ENCODE results near the gene ADAR. TPM values are rescaled to one million over a fixed set of nuclear protein-coding genes. Genes with fewer than 3 reads are reported as not detected.

The ADAR gene
- total RNA-seq, 2 experiments from 2014 or later: 377 to 398 TPM

DNA sequence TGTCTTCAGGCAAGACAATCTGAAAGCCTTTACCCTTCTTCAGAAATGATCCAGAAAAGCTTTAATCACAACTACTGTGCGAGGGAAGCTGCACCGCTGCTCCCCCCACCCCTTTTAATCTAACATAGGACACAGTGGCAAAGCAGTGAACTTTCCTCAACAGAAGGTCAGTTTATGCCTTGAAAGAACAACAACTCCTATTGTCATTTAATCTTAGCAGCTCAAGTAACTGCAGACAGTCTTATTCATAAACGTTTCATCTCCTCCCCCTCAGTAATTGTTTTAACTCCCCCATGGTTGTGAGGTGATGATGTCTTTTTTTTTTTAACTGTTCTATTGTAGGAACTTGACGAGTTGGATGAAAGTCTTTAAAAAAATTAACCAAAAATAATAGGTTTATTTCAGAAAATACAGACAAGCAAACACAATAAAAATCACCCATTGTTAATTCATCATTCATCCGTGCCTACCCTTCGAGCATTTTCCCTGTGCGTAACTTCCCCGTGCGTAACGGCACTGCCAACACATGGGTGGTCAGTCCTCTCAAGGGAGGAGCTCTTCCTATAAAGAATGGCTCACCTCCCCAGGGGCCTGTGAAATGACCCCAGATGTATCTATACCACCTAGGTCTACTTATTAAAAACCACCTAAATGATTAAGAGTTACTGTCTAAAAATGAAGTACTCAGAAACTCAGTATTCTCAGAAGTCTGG, 3.3 kb upstream of the ADAR start:
- peaks cover 16% of the 10 kb centered on the region for H3K36me3 Mint-ChIP-seq (ENCODE audit: low read depth)
- DNase-seq: no peak
- H3K27me3 Mint-ChIP-seq: no peaks in the 10 kb centered on the region
- ChIA-PET POLR2A (interaction anchor here (1.1 to 3.8 kb wide), 4 partner anchors 10 to 325 kb away, joined by 4 to 51 read pairs (median 10); partner anchors contain the start of gene PMVK), CTCF (interaction anchor here (0.8 to 1.5 kb wide), 3 partner anchors 17 to 58 kb away, joined by 3 to 4 read pairs (median 3); no protein-coding TSS in a partner anchor)
- peaks cover 55% of the 10 kb centered on the region for H3K4me1 Mint-ChIP-seq
- H3K4me3 Mint-ChIP-seq: no peak overlapping the region
- H3K9me3 Mint-ChIP-seq: no peaks in the 10 kb centered on the region
- peak overlapping the region; percentile 33 for H3K27ac Mint-ChIP-seq

DNA sequence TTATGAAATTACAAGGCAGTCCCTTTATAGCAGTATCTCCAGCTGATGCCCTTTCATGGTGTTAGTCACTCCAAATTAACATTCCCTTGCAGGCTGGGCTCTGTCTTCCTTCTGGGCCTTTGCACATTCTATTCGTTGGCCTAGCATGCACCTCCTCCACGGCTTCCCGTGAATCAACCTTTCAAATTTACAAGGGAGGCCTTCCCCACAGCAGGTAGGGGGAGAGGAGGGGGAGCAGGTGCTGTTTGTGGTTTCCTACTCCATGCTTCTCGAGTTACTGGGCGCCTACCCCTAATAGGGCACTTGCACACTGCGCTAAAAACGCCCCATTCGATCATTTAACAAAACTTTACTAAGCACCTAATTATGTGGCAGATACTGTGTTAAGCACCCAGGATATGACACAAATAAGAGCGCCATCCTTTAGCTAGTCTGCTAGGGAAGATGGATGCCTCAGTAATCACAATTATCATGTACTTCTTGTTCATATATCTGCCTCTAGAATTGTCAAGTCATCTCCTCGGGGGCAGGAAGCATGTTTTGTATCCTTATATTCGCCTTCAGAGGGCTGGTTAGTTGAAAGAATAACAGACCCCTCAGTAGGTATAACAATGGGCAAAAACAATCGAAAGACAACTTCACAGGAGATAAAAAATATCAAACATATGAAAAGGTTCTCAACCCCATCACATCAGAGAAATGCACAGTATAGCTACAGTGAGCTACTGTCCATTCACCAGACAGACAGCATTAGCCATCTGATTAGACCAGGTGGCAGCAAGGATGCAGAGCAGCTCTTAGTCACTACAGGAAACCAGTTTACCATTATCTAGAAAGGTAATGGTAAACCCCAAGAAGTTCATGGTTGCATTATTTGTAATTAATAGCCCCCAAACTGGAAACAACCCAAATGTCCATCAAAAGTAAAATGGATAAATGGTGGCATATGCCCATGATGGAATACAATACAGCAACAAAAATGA, 1.7 kb upstream of the ADAR start:
- Mint-ChIP-seq H3K9me3 (no peaks in the 10 kb centered on the region), H3K36me3 (ENCODE audit: low read depth) (peaks cover 26% of the 10 kb centered on the region), H3K27me3 (no peaks in the 10 kb centered on the region), H3K27ac (peak overlapping the region; percentile 98), H3K4me3 (peak overlapping the region; percentile 94), H3K4me1 (peaks cover 58% of the 10 kb centered on the region)
- CTCF ChIA-PET: interaction anchor here (1.0 to 1.5 kb wide), 5 partner anchors 8 to 50 kb away, joined by 3 to 4 read pairs (median 4); no protein-coding TSS in a partner anchor
- POLR2A ChIA-PET: interaction anchor here (0.6 to 3.8 kb wide), 15 partner anchors 9 to 530 kb away, joined by 3 to 51 read pairs (median 5); partner anchors contain the start of genes CKS1B, DPM3 and PMVK
- DNase-seq: peak; percentile 64

DNA sequence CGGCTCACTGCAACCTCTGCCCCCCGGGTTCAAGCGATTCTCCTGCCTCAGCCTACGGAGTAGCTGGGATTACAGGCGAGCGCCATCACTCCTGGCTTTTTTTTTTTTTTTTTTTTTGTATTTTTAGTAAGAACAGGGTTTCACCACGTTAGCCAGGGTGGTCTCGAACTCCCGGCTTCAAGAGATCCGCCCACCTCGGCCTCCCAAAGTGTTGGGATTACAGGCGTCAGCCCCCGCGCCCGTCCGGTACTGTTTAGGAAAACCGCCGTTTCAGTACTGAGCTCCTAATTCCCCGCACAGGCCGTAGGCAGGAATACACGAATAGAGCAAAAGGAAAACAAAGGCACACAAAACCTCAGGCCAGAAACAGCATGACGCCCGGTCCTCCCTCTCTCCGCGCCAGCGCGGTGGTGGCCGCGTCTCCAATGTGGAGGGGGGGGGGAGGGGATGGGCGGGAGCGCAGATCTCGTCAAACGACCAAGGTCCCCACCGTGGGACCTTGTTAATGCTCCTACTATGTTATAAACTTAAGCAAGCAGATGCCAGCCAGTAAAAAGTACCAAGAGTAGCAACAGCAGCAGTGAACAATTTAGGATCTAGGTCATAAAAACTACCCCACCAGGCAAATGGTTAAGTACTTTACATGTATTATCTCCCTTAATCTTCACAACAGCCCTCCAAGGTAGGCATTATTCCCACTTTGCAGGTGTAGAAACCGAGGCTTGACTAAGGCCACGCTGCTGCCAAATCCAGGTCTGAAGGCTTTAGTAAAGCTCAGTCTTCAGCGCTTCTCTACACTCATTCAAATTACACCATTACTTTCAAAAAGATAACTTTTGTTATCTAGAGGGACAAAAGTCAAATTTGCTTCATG, 648 bp upstream of the ADAR start:
- DNase-seq: peak; percentile 55
- H3K27ac Mint-ChIP-seq: peak overlapping the region; percentile 98
- H3K4me3 Mint-ChIP-seq: peak overlapping the region; percentile 94
- peaks cover 36% of the 10 kb centered on the region for H3K36me3 Mint-ChIP-seq (ENCODE audit: low read depth)
- no peaks in the 10 kb centered on the region for H3K9me3 Mint-ChIP-seq
- no peaks in the 10 kb centered on the region for H3K27me3 Mint-ChIP-seq
- POLR2A ChIA-PET: interaction anchor here (0.6 to 3.8 kb wide), 12 partner anchors 10 to 532 kb away, joined by 3 to 51 read pairs (median 4); partner anchors contain the start of genes CKS1B, DPM3 and PMVK
- CTCF ChIA-PET: interaction anchor here (0.6 to 1.0 kb wide), 2 partner anchors 12 to 49 kb away, joined by 4 to 5 read pairs; no protein-coding TSS in a partner anchor
- H3K4me1 Mint-ChIP-seq: peaks cover 62% of the 10 kb centered on the region

DNA sequence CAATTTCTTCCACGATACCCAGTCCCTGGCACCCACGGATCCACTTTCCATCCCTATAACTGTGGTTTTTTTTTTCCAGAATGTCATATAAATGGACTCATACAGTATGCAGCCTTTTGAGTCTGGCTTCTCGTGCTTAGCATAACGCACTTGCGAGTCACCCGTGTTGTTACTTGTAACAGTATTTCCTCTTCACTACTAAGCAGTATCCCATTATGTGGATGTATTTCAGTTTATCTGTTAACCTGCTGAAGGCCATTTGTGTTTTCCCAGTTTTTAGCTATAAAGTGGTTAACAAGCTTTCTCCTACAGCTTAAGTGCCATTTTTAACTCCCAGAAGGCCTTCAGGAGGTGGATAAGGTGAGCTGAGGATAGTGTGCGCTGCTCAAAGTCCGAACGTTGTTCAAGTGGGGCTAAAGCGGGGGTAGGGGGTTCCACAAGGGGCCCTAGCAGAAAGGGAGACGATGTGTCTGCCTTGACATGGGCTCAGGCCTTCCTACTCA, 829 bp downstream of the ADAR start:
- peak overlapping the region; percentile 94 for H3K4me3 Mint-ChIP-seq
- peak; percentile 43 for DNase-seq
- CTCF ChIA-PET: interaction anchor here (0.6 to 2.7 kb wide), 3 partner anchors 48 to 411 kb away, joined by 3 to 13 read pairs (median 3); no protein-coding TSS in a partner anchor
- H3K9me3 Mint-ChIP-seq: no peaks in the 10 kb centered on the region
- H3K27me3 Mint-ChIP-seq: no peaks in the 10 kb centered on the region
- peak overlapping the region; percentile 98 for H3K27ac Mint-ChIP-seq
- H3K36me3 Mint-ChIP-seq (ENCODE audit: low read depth): peaks cover 49% of the 10 kb centered on the region
- POLR2A ChIA-PET: interaction anchor here (0.6 to 3.5 kb wide), 15 partner anchors 12 to 395 kb away, joined by 3 to 27 read pairs (median 4); partner anchors contain the start of genes FLAD1 and PMVK
- H3K4me1 Mint-ChIP-seq: peaks cover 71% of the 10 kb centered on the region

DNA sequence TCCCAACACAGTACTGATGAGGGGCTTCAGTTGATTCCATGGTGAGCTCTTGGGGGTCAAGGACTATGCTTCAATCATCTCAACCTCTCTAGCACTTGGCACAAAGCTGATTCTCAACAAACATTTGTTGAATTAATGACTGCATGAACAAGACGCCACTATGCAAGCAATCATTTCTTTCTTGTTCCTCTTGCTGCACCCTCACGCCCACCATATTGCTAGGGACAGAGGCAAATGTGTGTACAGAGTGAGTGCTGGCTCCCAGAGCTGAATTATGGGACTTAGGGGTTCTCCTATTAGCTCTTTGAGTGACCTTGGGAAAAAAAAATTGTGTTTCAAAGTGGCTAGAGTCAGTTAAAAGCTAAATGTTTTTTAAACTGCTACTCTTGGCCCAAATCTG, 2.5 kb downstream of the ADAR start:
- Mint-ChIP-seq H3K27me3 (no peaks in the 10 kb centered on the region), H3K4me3 (peak overlapping the region; percentile 12), H3K36me3 (ENCODE audit: low read depth) (peaks cover 65% of the 10 kb centered on the region), H3K9me3 (no peaks in the 10 kb centered on the region), H3K27ac (peak overlapping the region; percentile 59), H3K4me1 (peaks cover 76% of the 10 kb centered on the region)
- DNase-seq: no peak
- ChIA-PET CTCF (interaction anchor here (0.7 to 2.7 kb wide), 6 partner anchors 10 to 258 kb away, joined by 3 to 13 read pairs (median 4); no protein-coding TSS in a partner anchor), POLR2A (interaction anchor here (0.8 to 3.5 kb wide), 9 partner anchors 10 to 377 kb away, joined by 3 to 27 read pairs (median 4); no protein-coding TSS in a partner anchor)

DNA sequence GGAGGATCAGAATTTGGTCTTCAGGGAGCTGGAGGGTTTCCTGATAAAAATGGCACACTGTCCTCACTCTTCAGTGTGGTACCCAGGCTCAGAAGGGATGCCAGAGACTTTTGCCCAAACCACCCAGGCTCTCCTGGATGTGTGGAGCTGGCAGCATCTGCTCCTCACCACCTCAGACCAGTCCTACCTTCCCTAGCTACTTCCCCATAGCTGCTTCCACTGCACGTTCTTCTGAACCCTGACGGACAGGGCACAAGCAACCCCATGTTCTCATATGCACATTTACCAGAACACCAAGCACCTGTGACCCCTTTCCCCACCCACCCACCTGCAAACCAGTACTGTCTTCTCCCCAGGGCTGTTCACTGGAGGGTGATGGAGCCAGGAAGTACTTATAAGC, 4.7 kb downstream of the ADAR start:
- no peak overlapping the region for H3K27ac Mint-ChIP-seq
- CTCF ChIA-PET: interaction anchor here (0.5 kb wide), 1 partner anchor 10 kb away, joined by 3 read pairs; no protein-coding TSS in a partner anchor

DNA sequence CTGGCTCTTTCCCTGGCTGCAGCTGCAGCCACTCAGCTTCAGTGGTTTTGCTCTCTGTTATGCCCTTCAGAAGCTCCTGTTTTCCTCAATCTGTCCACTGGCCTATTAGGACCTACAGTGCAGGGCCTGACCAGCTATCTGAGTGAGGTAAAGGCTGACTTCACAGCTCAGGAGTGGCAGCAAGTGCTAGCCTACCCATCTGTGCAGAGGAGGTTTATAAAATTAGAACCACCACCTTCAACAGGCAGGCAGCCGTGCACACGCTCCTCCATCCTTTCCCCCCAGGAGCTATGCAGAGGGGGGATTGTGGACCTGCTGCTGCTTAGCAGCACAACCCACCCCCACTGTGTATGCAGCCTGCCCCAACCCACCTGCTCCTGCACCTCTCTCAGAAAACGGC, 8.3 kb downstream of the ADAR start:
- Mint-ChIP-seq H3K27ac (peak overlapping the region; percentile 9), H3K4me3 (no peak overlapping the region), H3K36me3 (ENCODE audit: low read depth) (peaks cover 93% of the 10 kb centered on the region), H3K27me3 (no peaks in the 10 kb centered on the region), H3K9me3 (no peaks in the 10 kb centered on the region), H3K4me1 (peaks cover 57% of the 10 kb centered on the region)
- CTCF ChIA-PET: no interaction called here
- POLR2A ChIA-PET: interaction anchor here (1.3 to 1.7 kb wide), 3 partner anchors 9 to 27 kb away, joined by 3 to 6 read pairs (median 5); partner anchors contain the start of gene ADAR
- DNase-seq: no peak

More for the DNA sequence above, 4.7 kb downstream of the ADAR start:
- H3K4me3 Mint-ChIP-seq: no peak overlapping the region
- H3K9me3 Mint-ChIP-seq: no peaks in the 10 kb centered on the region
- POLR2A ChIA-PET: no interaction called here
- DNase-seq: no peak
- peaks cover 86% of the 10 kb centered on the region for H3K36me3 Mint-ChIP-seq (ENCODE audit: low read depth)
- no peaks in the 10 kb centered on the region for H3K27me3 Mint-ChIP-seq
- peaks cover 75% of the 10 kb centered on the region for H3K4me1 Mint-ChIP-seq

DNA sequence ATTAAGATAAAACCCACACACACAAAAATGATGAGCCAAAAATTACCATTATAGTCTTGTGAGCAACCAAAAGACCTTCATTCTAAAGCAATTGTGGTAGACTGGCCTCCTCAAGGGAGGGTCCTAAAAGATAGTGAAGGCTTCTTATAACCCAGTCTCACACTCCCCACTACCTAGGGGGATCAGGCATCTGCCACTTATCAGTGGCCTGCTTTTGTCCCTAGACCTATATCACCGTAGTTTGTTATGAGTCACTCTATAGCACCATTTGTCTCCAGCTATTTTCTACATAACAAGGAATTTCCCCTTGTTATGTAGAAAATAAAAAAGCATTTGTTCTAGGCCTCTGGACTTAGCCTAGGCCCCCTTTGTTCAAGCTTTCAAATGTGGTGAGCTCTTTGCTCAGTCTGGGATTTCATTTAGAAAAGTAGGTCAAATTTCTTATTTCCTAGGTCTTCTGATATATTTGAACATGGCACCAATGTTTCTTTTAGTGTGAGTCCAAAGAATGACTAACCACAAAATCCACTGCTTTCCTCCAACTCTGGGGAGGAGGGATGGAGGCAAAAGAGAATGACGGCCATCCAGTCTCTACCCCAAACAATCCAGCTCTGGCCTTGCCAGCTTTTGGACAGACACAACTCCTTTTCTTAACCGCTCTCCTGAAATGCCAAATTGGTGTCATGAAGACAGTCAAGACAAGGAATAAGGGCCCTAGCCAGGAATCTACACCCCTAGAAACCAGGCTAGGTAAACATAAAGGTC, 8.9 kb downstream of the ADAR start:
- Mint-ChIP-seq H3K36me3 (ENCODE audit: low read depth) (peaks cover 92% of the 10 kb centered on the region), H3K9me3 (no peaks in the 10 kb centered on the region), H3K27ac (no peak overlapping the region), H3K4me3 (no peak overlapping the region), H3K27me3 (no peaks in the 10 kb centered on the region), H3K4me1 (peaks cover 51% of the 10 kb centered on the region)
- CTCF ChIA-PET: no interaction called here
- POLR2A ChIA-PET: interaction anchor here (1.2 to 1.7 kb wide), 4 partner anchors 9 to 27 kb away, joined by 3 to 6 read pairs (median 4); partner anchors contain the start of gene ADAR
- no peak for DNase-seq

DNA sequence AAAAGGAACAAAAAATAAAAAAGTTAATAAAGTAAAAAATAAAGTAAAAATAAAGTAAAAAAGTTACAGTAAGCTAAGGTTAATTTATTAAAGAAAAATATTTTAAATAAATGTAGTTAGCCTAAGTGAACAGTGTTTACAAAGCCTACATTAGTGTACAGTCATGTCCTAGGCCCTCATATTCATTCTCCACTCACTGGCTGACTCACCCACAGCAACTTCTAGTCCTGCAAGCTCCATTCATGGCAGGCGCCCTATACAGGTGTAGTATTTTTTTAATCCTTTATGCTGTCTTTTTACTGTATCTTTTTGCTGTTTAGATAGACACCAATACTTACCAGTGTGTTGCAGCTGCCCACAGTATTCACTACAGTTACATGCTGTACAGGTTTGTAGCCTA, 12.4 kb downstream of the ADAR start:
- ChIA-PET POLR2A (interaction anchor here (1.5 to 1.9 kb wide), 3 partner anchors 9 to 17 kb away, joined by 5 to 9 read pairs (median 5); no protein-coding TSS in a partner anchor), CTCF (interaction anchor here (0.8 to 2.2 kb wide), 5 partner anchors 10 to 490 kb away, joined by 3 to 7 read pairs (median 3); no protein-coding TSS in a partner anchor)
- DNase-seq: no peak
- Mint-ChIP-seq H3K9me3 (no peaks in the 10 kb centered on the region), H3K4me1 (peaks cover 23% of the 10 kb centered on the region), H3K27me3 (no peaks in the 10 kb centered on the region), H3K27ac (no peak overlapping the region), H3K4me3 (no peak overlapping the region), H3K36me3 (ENCODE audit: low read depth) (peaks cover 90% of the 10 kb centered on the region)

DNA sequence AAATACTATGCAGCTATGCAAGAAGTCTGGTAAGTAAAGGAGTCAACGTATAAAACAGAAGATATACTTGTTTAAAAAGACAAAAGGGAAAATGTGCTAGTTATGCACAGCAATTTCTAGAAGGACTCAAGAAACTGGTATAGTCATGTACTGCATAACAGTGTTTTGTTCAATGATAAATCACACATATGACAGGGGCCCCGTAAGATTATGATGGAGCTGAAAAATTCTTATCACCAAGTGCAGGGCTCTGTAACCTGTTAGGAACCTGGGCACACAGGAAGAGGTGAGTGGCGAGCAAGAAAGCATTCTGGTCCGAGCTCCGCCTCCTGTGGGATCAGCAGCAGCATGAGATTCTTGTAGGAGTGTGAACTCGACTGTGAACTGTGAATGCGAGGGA, 13.2 kb downstream of the ADAR start:
- ChIA-PET POLR2A (interaction anchor here (0.9 to 1.9 kb wide), 4 partner anchors 10 to 112 kb away, joined by 3 to 9 read pairs (median 5); no protein-coding TSS in a partner anchor), CTCF (interaction anchor here (1.2 to 2.2 kb wide), 3 partner anchors 11 to 490 kb away, joined by 3 to 7 read pairs (median 3); no protein-coding TSS in a partner anchor)
- Mint-ChIP-seq H3K27me3 (no peaks in the 10 kb centered on the region), H3K4me3 (no peak overlapping the region), H3K4me1 (peaks cover 17% of the 10 kb centered on the region), H3K36me3 (ENCODE audit: low read depth) (peaks cover 89% of the 10 kb centered on the region), H3K9me3 (no peaks in the 10 kb centered on the region), H3K27ac (no peak overlapping the region)
- no peak for DNase-seq

DNA sequence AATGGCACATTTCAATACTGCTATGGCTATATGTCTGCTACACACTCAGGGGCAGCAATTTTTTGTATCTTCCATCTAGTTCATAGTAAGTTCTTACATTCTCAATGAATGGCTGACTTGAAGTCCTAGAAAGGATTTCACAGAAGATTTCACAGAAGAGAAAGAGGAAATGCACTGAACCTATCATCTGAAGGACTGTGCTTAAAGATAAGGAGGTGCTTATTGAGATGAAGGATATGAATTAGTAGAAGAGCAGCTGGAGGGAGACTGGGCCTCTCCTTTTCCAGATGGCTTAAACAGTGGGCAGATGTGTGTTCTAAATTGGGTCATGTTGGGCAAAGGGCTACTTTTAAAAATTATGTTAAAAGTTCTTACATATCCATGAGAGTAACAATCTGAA, 14.6 kb downstream of the ADAR start:
- Mint-ChIP-seq H3K9me3 (no peaks in the 10 kb centered on the region), H3K36me3 (ENCODE audit: low read depth) (peaks cover 89% of the 10 kb centered on the region), H3K27ac (no peak overlapping the region), H3K4me3 (no peak overlapping the region), H3K27me3 (no peaks in the 10 kb centered on the region), H3K4me1 (peaks cover 7% of the 10 kb centered on the region)
- ChIA-PET POLR2A (no interaction called here), CTCF (interaction anchor here (1.0 kb wide), 1 partner anchor 33 kb away, joined by 3 read pairs; no protein-coding TSS in a partner anchor)
- no peak for DNase-seq
